Gastrocnemius medialis (tissue), 4 donors: ENCODE data around the gene MAPK8.

Experiments
- CTCF ChIP-seq, 5 experiments: fragments of 450-650 bp in 3 of 5; fragments of 200-600 bp in 2 of 5; sonication (generic) in 2 of 5; IDR thresholded peaks in 4 of 5; conservative IDR thresholded peaks in 1 of 5; 1 replicate in 4 of 5; 2 replicates in 1 of 5; pipeline ENCODE4 v1.5.1; 2016 to 2019; ENCODE audit warnings: antibody characterized with exemption in 5 of 5, mild to moderate bottlenecking in 3 of 5, moderate library complexity in 3 of 5
- POLR2A ChIP-seq, 2 donors: fragments of 450-650 bp; IDR thresholded peaks; one replicate each; pipeline ENCODE4 v1.6.1; 2017; ENCODE audit warnings: antibody characterized with exemption in 2 of 2, mild to moderate bottlenecking in 2 of 2, moderate library complexity in 2 of 2

DNA sequence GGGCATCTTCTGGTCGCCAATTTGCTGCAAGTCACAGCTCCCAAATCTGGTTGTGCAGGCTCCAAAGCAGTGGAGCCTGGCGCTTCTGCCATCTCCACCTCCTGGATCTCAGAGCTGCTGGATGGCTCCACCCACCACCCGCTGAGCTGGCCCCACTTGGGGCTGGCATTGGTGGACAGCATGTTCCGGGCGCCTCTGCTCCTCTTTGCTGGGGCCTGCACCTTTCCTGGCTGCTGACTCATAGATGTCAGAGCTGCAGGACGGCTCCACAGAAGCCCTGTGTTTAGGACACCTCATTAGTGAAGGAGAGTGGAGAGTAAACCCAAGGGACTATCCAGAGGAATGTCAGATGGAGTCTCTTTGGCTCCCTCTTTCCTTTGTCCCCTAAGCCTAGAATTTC, 27.4 kb downstream of the MAPK8 start:
- TF ChIP-seq CTCF (IDR thresholded peaks at IDR 0.05 in 4 of 5, conservative IDR thresholded peaks at IDR 0.05 in 1 of 5) = no peak
- TF ChIP-seq POLR2A (IDR thresholded peaks at IDR 0.05) = no peak
